GM18498 (cell line): ENCODE measurements around the gene TFAP2A.

Experiments used
- ATAC-seq: cut with Tn5 transposase; IDR thresholded peaks from one replicate; pipeline ENCODE4 v1.9.1; 2021; ENCODE audit warnings: mild to moderate bottlenecking, moderate library complexity; ENCODE audit not compliant: unreplicated experiment

Gene TFAP2A

DNA sequence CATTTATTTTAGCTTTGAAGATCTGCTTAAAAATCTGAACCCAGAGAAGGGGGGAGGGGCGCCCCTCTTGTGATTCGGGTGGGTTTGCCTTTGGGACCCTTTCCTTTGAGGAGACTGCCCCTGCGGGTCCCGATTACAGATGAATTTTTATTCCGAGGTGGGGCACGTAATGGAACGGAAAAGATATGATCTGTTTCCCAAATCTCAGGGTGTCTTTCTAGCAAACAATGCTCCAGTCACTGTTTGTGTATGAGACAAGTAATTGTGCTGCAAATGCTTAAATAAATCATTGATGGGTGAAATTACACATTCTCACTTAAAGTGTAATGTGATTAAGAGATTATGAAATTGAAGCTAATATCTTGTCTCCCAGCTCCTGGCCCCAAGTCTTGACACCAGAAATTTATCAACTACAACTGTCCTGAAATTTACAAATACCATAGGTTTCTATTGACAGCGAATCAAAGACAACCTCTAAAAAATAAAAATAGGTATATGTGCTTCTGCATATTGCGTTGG lies 30.7 kb downstream of the TFAP2A start:
- ATAC-seq = no peak

DNA sequence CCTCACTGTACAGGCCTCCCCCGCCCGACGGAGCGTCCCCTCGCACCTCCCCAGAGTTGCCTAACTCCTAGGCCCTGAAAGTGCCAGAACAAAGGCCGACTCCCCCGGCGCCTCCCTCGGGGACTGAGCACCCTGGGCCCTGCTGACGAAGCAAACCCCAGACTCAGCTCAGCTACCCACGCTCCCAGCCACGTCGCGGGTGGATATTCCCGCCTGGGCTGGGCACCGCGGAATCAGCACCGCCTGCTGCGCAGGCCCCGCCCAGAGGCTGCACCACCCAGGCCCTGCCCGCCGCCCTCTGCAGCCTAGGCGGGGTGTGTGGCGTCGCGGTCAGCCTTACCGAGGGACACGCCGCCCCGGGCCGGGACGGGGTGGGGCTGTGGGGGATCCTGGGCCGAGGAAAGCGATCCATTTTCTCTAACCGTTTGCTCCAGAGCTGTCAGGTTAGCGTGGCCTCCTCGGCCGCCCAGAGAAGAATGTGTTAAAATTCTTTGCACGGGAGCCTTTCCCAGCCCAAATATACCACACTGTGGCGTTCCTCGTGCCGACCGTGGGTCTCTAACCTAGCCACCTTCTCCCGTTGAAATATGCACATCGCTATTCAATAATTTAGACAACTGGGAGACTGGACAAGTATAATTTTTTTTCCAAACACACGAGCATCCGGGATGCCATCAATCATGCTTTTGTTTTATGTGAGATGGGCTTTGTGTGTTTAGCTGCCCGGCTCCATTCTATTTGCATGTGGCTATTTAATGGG lies 31.4 kb downstream of the TFAP2A start:
- ATAC-seq = no peak

DNA sequence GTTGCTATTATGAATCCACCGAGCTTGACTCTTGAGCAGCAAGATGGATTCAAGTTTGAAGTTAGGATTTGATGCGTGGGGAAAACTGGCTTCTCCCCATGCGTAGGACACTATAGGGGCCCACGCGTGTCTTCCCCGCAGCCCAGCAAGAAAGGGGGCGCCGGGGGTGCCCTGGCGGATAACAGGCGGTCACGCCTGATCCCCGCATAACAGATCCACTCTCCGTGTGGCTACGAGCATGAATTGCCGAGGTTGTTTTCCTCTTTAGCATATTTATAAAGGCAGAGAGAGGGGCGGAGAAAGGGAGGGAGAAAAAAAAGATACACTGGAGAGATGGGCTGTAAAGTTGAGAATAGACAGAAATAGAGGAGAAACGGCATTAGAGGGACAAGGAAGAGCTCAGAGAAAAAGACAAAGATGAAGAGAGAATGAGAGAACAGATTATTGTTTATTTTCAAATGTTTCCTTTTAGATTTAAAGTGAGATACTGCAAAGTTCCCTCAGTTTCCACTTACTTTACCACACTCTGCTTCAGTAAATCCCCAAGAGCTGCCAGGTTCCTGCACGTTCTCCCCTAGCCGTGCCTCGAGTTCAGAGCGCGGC lies 32.0 kb downstream of the TFAP2A start:
- ATAC-seq = no peak

DNA sequence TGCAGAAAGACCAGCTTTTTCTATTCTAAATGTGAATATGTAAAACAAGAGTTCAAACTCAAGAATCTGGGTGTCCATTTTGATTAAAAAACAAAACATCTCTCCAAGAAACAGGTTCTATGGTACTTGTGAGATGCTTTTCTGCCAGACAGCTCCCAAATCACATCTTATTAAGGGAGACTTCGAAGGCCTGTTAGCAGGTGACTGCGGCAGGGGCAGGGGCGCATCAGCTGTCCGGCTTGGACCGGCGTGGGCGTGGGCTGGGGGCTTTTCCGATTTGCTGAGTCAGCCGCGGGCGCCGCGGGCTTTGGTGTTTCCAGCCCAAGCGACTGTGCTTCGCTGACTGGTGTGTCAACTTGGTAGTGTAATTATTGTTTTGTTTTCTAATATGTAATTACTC lies 32.6 kb downstream of the TFAP2A start:
- no peak for ATAC-seq

DNA sequence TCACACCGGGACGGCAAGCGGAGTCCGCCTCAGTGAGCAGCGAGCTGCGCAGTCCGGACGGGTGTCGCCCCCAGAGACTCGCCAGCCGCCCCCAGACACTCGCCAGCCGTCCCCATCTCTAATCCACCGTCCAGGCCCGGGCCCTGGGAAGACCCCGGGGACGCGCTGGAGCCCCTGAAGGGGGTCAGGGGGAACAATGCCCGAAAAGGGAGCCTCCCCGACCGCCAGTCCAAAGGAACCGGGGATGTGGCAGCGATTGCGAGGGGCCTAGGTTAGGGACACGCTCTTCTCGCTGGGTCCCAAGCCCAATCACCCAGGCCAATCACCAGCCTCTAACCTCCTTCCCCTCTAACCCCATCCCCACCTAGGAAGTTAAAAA lies 33.1 kb downstream of the TFAP2A start:
- ATAC-seq = no peak

DNA sequence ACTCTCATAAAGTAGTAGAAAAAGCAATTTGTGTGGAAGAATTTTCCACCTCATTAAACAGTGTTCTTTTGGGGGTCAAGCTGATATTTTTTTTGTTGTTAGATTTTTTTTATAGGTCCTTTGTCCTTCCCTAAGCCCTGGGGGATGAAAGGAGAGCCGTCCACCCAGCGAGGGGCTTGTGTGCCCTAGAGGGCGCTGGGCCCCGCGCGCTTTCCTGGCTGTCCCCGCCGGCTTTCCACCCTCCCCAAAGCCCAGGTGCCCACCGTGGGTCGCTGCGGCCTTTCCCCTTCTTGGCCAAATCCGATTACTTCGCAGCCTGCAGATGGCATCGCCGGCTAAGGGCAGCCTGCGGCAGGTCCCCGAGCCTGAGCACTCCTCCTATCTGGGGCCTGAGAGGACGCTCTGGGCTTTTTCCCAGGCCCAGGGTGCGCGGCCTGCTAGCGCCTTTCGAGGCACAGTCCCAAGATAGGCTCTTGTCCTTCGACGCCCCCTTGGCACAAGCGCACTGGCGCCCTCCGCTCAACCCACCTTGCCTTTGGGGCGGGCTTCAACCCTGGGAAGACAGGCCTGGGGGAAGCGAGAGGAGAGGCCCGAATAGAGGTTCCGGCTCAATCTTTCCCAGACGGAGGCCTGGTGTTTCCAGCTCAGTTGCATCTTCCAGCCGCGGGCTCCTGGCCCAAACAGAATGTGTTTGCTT lies 33.6 kb downstream of the TFAP2A start:
- ATAC-seq = no peak

DNA sequence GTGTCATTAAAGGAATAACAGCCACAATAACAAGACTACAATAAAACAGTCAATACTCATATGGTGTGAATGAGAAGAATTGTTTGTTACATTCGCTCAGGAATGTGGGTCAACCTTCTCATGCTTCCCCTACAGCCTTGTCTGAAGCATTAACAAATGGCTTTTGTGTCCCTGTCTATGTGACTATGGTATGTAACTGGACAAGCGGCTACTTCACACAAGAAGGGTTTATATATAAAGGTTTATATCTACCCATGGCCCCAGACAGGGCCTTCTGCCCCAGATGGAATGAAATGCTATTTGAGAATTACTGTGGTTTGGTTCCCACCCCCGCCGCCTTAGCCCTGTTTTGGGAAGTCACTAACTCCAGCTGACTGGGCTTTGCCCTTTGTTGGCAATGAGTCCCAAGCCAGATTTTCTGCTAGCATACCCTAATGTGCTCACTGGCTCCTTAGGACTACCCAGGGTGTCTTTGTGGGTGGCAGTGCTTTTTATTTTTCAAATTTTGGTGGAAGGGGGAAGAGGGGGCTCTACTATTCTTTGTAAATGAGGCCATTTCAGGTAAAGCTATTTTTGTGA lies 39.4 kb downstream of the TFAP2A start:
- ATAC-seq = no peak

DNA sequence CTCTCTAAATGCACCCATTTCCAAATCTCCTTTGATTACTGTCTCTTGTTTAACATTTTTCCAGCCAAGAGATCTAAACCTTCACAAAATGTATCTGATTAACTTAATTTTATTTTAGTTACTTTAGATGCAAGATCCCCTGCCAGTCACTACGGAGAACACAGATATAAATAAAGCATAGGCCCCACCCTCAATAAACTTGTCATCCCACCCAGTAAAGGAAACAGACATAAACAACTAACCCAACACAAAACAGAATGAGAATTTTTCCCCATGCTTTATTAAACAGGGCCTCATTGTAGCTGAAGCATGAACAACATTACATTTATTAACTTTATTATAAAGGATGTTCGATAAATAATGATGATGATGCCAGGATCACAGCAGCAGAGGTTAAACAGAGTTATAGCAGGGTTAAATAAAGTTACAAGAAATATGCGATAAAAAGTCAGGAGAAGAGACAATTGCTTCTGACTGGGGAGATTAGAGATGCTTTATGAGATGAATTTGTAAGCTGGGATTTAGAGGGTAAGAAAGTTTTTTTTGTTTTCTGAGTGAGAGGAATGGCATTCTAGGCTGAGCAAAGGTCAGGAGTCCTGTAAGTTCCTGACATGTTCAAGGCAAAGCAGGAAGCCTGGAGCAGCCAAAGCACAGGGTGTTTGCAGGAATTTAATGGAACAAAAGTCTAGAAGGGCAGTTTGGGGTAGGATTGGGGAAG lies 41.1 kb downstream of the TFAP2A start:
- no peak for ATAC-seq

DNA sequence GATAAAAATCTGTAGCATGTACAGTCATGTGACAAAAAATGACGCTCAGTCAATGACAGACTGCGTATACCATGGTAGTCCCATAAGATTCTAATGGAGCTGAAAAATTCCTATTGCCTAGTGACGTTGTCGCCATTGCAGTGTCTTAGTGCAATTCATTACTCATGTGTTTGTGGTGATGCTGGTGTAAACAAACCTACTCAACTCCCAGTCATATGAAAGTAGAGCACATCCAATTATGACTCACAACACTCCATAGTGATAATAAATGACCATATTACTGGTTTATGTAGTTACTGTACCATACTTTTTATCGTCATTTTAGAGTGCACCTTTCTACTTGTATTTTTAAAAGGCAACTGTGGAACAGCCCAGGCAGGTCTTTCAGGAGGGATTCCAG lies 45.0 kb downstream of the TFAP2A start:
- ATAC-seq = no peak

DNA sequence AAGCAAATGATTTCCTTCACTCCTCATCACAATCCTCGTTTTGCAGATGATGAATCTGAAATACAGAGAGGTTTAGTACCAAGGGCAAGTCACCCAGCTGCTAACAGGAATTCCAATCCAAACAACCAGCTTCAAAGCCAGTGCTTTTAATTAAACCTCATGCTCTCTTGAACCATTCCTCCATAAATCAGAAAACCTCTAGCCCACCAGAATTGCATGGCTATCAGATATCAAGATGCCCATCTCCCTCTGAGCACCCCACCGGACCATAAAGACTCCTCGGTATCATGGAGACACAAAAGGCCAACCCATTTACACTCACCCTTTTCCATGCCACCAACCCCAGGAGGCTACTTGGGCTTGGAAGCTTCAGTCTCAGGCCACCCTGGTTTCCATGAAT lies 46.0 kb downstream of the TFAP2A start:
- no peak for ATAC-seq

DNA sequence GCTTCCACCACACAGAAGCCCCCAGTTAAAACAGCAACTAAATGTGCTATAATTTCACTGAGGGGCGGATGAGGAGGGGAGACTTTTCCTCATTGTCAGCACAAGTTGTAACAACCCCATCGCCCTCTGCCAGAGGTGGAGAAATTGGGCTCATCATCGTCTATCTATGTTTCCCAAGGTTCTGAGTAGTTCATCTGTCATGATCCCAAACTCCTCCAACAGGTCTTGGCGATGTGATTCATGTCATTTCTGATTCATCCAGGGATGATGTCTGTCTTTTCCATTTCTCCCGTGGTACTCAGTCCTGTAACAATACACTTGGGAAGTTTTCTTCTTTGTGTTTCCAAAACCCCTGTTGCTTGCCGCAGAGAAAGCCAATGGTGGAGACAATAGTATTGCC lies 51.0 kb downstream of the TFAP2A start:
- ATAC-seq = no peak

DNA sequence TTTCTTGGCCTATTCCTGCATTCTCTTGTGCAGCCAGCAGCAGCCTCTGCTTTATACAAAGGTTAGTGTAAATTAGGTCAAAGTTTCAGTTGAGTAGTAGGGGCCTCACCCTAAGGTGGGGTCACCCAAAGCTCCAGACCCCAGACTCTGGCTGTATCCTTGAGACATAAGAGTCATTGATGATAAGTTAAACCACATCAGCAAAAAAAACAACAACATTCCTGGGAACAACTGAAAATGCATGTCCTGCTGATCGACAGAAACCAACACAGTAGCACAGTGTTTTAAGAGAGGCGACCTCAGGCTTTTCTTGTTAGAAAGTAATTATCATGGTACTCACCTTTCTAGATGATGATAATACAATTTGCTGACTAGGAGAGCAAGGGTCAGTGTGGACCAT lies 52.6 kb downstream of the TFAP2A start:
- no peak for ATAC-seq

DNA sequence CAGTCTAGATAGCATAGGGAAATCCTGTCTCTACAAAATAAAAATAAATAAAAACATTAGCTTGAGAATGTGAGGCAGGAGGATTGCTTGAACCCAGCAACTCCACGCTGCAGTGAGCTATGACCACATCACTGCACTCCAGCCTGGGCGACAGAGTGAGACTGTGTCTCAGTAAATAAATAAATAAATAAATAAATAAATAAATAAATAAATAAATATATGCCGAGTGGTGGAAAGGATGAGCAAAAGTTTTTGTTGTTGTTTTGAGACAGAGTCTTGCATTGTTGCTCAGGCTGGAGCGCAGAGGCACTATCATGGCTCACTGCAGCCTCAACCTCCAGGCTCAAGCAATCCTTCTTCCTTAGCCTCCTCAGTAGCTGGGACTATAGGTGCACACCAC lies 53.4 kb downstream of the TFAP2A start:
- no peak for ATAC-seq

DNA sequence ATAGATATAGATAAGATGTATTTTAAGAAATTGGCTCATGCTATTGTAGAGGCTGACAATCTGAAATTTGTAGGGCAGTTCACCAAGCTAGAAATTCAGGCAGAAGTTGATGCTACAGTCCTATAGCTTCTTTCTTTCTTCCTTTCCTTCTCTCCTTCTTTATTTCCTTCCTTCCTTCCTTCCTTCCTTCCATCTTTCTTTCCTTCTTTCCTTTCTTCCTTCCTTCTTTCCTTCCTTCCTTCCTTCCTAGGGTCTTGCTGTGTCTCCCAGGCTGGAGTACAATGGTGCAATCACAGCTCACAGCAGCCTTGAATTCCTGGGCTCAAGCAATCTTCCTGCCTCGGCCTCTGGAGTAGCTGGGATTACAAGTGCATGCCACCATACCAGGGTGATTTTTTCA lies 55.3 kb downstream of the TFAP2A start:
- ATAC-seq = no peak

DNA sequence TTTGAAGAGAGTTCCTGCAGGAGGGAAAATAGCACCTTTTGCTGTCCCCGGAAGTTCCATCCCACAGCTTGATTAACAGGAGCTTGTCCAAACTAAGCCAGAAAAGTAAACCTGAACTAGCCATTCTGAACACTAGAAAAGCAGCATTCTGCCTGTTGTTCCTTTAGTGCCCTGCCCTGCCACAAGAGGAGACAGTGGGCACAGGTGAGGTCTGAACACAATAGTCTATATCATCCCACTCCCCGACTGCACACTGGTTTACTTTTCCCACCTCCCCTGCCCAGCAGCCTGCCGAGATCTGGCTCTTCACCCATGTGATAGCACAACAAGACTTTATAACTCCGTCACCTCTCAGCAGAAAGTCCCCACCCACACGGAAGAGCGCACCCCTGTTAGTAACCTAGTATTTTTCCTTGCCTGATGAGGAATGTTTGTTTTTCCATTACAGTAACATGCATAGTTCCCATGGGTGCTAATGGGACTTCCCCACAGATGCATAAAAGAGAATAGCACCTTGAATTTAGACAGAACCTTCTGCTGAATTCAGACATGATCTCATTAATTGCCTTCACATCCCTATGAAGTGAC lies 59.7 kb downstream of the TFAP2A start:
- peak; percentile 50 for ATAC-seq

DNA sequence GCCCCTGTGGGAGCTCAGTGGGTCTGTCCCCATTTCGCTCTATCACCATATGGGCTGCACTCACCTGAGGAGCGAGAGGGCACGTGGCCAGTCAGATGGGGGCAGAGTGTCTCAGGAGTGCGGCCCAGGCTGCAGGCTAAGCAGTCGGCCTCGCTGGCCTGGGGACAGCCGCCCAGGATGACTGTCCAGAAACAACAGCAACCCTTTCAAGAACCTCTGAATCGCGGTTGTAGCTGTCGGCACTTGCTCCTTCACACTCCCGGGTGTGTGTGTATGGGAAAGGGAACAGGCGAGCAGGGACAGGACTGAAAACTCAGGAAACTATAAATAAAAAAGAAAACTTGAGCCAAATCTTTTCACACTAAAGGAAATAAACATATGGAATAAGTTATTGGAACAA lies 63.1 kb downstream of the TFAP2A start:
- no peak for ATAC-seq

DNA sequence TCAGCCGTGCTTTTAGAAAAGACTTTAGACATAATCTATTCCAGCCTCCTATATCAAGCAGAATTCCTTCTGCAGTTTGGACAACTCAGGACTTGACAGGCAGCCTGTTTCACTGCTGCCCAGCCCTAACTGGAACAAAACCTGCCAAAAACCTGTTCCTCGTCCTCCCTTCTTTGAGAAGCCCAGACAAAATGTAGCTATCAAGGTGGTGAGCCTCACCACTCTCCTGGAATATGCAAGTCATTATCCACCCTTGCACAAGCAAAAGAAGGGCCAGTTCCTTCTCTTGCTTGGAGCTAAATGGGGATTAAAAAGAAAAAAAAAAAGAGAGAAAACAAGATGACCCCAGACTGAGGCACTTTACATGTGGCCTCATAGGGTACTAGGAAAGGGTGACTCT lies 64.2 kb downstream of the TFAP2A start:
- ATAC-seq = no peak

DNA sequence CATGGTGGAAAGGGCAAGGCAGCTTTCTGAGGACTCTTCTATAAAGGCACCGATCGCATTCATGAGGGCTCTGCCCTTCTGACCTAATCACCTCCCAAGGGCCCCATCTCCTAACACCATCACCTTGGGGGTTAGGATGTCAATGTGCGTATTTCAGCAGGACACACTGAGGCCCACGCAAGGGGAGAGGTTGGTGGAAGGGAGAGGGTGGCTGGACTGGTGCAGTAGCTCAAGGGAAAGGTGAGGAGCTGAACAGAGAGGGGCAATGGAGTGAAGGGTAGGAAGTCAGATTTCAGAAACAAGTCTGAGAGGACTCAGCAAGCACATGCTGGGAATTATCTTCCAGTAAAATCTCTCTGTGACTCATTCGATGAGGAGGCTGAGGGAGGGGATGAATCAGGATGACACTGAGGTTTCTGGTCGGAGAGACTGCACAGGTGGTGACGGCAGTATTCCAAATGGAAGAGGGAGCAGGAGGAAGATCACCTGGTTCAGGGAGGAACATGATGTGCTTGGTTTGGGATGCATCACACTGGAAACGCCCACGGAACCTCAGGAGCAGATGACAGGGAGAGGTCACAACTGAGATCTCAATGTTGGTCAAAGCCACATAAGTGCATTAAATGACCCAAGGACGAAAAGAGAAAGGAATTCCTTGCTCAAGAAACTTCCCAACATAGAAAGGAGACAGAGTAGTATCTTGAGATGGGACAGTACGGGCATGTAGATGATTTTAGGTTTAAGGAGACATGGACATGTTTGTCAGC lies 67.1 kb downstream of the TFAP2A start:
- no peak for ATAC-seq
